Neural cell (in vitro differentiated cells): ENCODE results near the gene NINL. TPM values are rescaled to one million over a fixed set of nuclear protein-coding genes. Genes with fewer than 3 reads are reported as not detected.
A peak's percentile ranks its signal among the peaks of the same experiment; 100 is the strongest.

ENCODE experiments used
- H2AFZ ChIP-seq: fragments of 200-600, 300-800 bp; sonication (generic), shearing (Covaris generic); 2 replicates; pipeline ENCODE4 v1.6.0; 2014; ENCODE audit warnings: low read depth, mild to moderate bottlenecking, antibody characterized with exemption, low read length, moderate library complexity
- H3F3A ChIP-seq: fragments of 200-600 bp; shearing (Covaris generic); 2 replicates; pipeline ENCODE4 v1.6.1; 2016; ENCODE audit warnings: mild to moderate bottlenecking, moderate library complexity, mixed read lengths, antibody characterized with exemption, low read length; ENCODE audit not compliant: insufficient read depth, poor library complexity, severe bottlenecking
- H3K27ac ChIP-seq: fragments of 200-600, 300-800 bp; sonication (generic), shearing (Covaris generic); 2 replicates; pipeline ENCODE4 v1.5.1; 2014; ENCODE audit warnings: mild to moderate bottlenecking, low read length, moderate library complexity
- H3K27me3 ChIP-seq: fragments of 300-800, 200-600 bp; sonication (generic), shearing (Covaris generic); 2 replicates; pipeline ENCODE4 v1.6.0; 2014; ENCODE audit warnings: mild to moderate bottlenecking, low read depth, low read length, moderate library complexity; ENCODE audit not compliant: insufficient read depth
- H3K36me3 ChIP-seq: fragments of 300-800, 200-600 bp; sonication (generic), shearing (Covaris generic); 2 replicates; pipeline ENCODE4 v1.5.1; 2014; ENCODE audit warnings: mild to moderate bottlenecking, antibody characterized with exemption, low read length, moderate library complexity; ENCODE audit not compliant: insufficient read depth
- H3K4me2 ChIP-seq: fragments of 300-800, 200-600 bp; sonication (generic), shearing (Covaris generic); 2 replicates; pipeline ENCODE4 v1.6.0; 2014; ENCODE audit warnings: mild to moderate bottlenecking, low read length
- H3K4me3 ChIP-seq: fragments of 300-800, 200-600 bp; sonication (generic), shearing (Covaris generic); 2 replicates; pipeline ENCODE4 v1.5.1; 2014; ENCODE audit warnings: mild to moderate bottlenecking, low read length, moderate library complexity
- H3K79me2 ChIP-seq: fragments of 200-600 bp; shearing (Covaris generic); replicated peaks from 2 replicates; pipeline ENCODE4 v1.6.0; 2014; ENCODE audit warnings: mild to moderate bottlenecking, low read length, moderate library complexity; ENCODE audit not compliant: insufficient read depth
- H3K9ac ChIP-seq: fragments of 300-800, 200-600 bp; sonication (generic), shearing (Covaris generic); 2 replicates; pipeline ENCODE4 v1.6.1; 2016; ENCODE audit warnings: mild to moderate bottlenecking, low read length, mixed read lengths
- H3K9me2 ChIP-seq: fragments of 200-600 bp; shearing (Covaris generic); 2 replicates; pipeline ENCODE4 v1.6.1; 2016; ENCODE audit warnings: mild to moderate bottlenecking, low read length, mixed read lengths; ENCODE audit not compliant: insufficient read depth
- H3K9me3 ChIP-seq: fragments of 200-600, 300-800 bp; sonication (generic), shearing (Covaris generic); 2 replicates; pipeline ENCODE4 v1.6.1; 2016; ENCODE audit warnings: mild to moderate bottlenecking, mixed run types, low read length, moderate library complexity, mixed read lengths
- H4K20me1 ChIP-seq: fragments of 200-600 bp; shearing (Covaris generic); 2 replicates; pipeline ENCODE4 v1.6.1; 2016; ENCODE audit warnings: mild to moderate bottlenecking, mixed run types; ENCODE audit not compliant: insufficient read depth
- EP300 ChIP-seq: fragments of 450-650 bp; conservative IDR thresholded peaks from 2 replicates; pipeline ENCODE4 v1.6.1; 2014; ENCODE audit warnings: antibody characterized with exemption, mild to moderate bottlenecking, moderate library complexity; ENCODE audit not compliant: poor library complexity, severe bottlenecking
- EZH2 ChIP-seq: fragments of 200-600, 300-800 bp; shearing (Covaris generic), sonication (generic); IDR thresholded peaks from 2 replicates; pipeline ENCODE4 v1.6.1; 2014; ENCODE audit warnings: antibody characterized with exemption, low read length, borderline replicate concordance, mild to moderate bottlenecking; ENCODE audit not compliant: insufficient read depth, poor library complexity, severe bottlenecking
- MXI1 ChIP-seq: fragments of 450-650 bp; conservative IDR thresholded peaks from 2 replicates; pipeline ENCODE4 v1.6.1; 2014; ENCODE audit warnings: antibody characterized with exemption, mild to moderate bottlenecking; ENCODE audit not compliant: poor library complexity, severe bottlenecking
- POLR2AphosphoS5 ChIP-seq: IDR thresholded peaks from 2 replicates; pipeline ENCODE4 v1.6.1; 2012
- RAD21 ChIP-seq: fragments of 450-650 bp; conservative IDR thresholded peaks from 2 replicates; pipeline ENCODE4 v1.6.1; 2014; ENCODE audit warnings: antibody characterized with exemption, mild to moderate bottlenecking, moderate library complexity
- SMC3 ChIP-seq: fragments of 450-650 bp; conservative IDR thresholded peaks from 2 replicates; pipeline ENCODE4 v1.6.1; 2014; ENCODE audit warnings: antibody characterized with exemption, mild to moderate bottlenecking, moderate library complexity; ENCODE audit not compliant: poor library complexity
- TAF1 ChIP-seq: IDR thresholded peaks from 2 replicates; pipeline ENCODE4 v1.6.1; 2012; ENCODE audit warnings: low read depth
- polyA plus RNA-seq: library from polyadenylated mRNA; depleted of rRNA; stranded (reverse); fragments of >200 nt; gene quantifications from 2 replicates; pipeline ENCODE4 v1.2.3, GENCODE V29; 2014
- TF ChIP-seq, protein P1 (sequence below): IDR thresholded peaks from 2 replicates; pipeline ENCODE4 v1.6.1; 2012; ENCODE audit warnings: borderline replicate concordance
- TF ChIP-seq, protein P2 (sequence below): fragments of 450-650 bp; IDR thresholded peaks from 2 replicates; pipeline ENCODE4 v1.5.1; 2014; ENCODE audit warnings: antibody characterized with exemption, mild to moderate bottlenecking, moderate library complexity; ENCODE audit not compliant: poor library complexity, severe bottlenecking

Gene NINL
- polyA plus RNA-seq, 1 donor from 2014 or later: 49.6 TPM

DNA sequence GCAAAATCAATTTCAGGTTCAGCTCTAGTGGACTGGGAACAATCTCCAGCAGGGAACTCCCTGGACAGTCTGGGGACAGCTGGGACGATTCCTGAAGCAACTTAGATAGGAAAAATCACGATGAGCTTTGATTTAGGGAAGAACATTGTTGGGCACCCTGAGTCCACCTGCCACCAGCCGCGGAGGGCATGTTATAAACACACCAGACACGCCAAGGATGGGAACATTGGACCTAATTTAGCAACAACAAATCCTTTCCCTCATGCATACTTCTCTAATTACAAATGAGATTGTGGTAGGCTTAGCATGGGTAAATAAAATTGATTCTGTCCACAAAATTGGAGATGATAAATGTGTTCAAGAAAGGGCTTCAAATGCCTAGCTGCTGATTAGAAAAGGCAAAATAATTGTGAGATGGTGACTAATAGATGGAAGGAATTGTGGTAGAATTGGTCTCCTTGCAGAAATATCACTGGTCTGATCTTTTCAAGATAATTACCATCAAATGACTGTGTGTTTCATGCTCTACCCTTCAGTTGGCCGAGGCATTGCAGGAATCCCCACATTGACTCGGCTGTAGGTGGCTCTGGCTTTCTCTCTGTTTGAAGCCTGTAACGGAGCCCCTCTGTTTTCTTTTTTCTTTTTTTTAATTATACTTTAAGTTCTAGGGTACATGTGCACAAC lies 44.6 kb upstream of the NINL start:
- TF ChIP-seq TAF1: no peak

GRCh38 chr20:25626779-25627178 lies 41.4 kb upstream of the NINL start:
- Histone ChIP-seq H3K4me2 (no peak overlapping the region), H2AFZ (no peak overlapping the region), H3K79me2 (no peaks in the 10 kb centered on the region), H3K36me3 (no peaks in the 10 kb centered on the region), H3K4me3 (no peak overlapping the region), H4K20me1 (no peaks in the 10 kb centered on the region), H3F3A (no peaks in the 10 kb centered on the region), H3K27ac (no peak overlapping the region), H3K9me2 (no peaks in the 10 kb centered on the region), H3K9ac (no peak overlapping the region), H3K9me3 (no peaks in the 10 kb centered on the region), H3K27me3 (no peaks in the 10 kb centered on the region)
- no peak for TF ChIP-seq RAD21
- no peak for TF ChIP-seq POLR2AphosphoS5
- TF ChIP-seq EP300: no peak
- no peak for TF ChIP-seq EZH2

More for the DNA sequence above, 44.6 kb upstream of the NINL start:
- no peaks in the 10 kb centered on the region for H4K20me1 ChIP-seq
- no peak overlapping the region for H3K4me2 ChIP-seq
- H3K79me2 ChIP-seq: no peaks in the 10 kb centered on the region
- H2AFZ ChIP-seq: no peak overlapping the region
- no peak overlapping the region for H3K4me3 ChIP-seq
- H3K9me3 ChIP-seq: no peaks in the 10 kb centered on the region
- H3F3A ChIP-seq: no peaks in the 10 kb centered on the region
- no peaks in the 10 kb centered on the region for H3K36me3 ChIP-seq
- no peaks in the 10 kb centered on the region for H3K27me3 ChIP-seq
- H3K27ac ChIP-seq: no peak overlapping the region
- H3K9ac ChIP-seq: no peak overlapping the region
- H3K9me2 ChIP-seq: no peaks in the 10 kb centered on the region

DNA sequence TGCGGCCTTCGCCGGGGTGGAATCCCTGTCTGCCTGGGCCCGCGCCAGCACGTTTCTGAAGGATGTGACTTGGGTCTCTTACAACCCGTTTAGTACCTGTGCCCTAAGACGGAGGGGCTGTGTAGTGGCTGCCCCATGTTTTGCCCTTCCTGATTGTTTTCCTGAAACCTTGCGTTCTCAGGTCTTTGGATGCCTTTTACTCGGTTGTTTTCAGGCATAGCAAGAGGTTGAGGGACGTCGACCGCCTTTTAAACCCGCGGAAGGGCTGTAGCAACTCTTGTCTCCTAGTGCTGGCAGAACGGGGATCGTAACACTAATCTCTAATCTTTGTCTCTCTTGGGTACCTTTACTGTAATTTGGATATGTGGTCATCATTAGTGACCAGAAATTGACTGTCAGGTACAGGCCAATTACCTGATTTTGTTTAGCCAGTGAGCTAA lies 39.2 kb upstream of the NINL start:
- Histone ChIP-seq H2AFZ (peak overlapping the region; percentile 99), H3K79me2 (no peaks in the 10 kb centered on the region), H3K27ac (peak overlapping the region; percentile 86)

GRCh38 chr20:25623736-25624499 lies 38.6 kb upstream of the NINL start, which contains the start of gene NANP:
Gene NANP (minus strand): TSS chr20:25624014. CDS start chr20:25623948, 66 bp downstream.
- Histone ChIP-seq H4K20me1 (no peaks in the 10 kb centered on the region), H2AFZ (peak within 1 kb of the TSS; percentile 99), H3K4me3 (peak within 1 kb of the TSS; percentile 99), H3K79me2 (no peaks in the 10 kb centered on the region), H3K9me2 (no peaks in the 10 kb centered on the region), H3F3A (no peaks in the 10 kb centered on the region), H3K27ac (peak within 1 kb of the TSS; percentile 86), H3K27me3 (no peaks in the 10 kb centered on the region), H3K9me3 (no peaks in the 10 kb centered on the region), H3K4me2 (peak within 1 kb of the TSS; percentile 76), H3K9ac (peak within 1 kb of the TSS; percentile 87), H3K36me3 (no peaks in the 10 kb centered on the region)
- peak; percentile 66 for TF ChIP-seq TAF1
- TF ChIP-seq, protein P1, sequence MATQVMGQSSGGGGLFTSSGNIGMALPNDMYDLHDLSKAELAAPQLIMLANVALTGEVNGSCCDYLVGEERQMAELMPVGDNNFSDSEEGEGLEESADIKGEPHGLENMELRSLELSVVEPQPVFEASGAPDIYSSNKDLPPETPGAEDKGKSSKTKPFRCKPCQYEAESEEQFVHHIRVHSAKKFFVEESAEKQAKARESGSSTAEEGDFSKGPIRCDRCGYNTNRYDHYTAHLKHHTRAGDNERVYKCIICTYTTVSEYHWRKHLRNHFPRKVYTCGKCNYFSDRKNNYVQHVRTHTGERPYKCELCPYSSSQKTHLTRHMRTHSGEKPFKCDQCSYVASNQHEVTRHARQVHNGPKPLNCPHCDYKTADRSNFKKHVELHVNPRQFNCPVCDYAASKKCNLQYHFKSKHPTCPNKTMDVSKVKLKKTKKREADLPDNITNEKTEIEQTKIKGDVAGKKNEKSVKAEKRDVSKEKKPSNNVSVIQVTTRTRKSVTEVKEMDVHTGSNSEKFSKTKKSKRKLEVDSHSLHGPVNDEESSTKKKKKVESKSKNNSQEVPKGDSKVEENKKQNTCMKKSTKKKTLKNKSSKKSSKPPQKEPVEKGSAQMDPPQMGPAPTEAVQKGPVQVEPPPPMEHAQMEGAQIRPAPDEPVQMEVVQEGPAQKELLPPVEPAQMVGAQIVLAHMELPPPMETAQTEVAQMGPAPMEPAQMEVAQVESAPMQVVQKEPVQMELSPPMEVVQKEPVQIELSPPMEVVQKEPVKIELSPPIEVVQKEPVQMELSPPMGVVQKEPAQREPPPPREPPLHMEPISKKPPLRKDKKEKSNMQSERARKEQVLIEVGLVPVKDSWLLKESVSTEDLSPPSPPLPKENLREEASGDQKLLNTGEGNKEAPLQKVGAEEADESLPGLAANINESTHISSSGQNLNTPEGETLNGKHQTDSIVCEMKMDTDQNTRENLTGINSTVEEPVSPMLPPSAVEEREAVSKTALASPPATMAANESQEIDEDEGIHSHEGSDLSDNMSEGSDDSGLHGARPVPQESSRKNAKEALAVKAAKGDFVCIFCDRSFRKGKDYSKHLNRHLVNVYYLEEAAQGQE: peak; percentile 64
- TF ChIP-seq, protein P2, sequence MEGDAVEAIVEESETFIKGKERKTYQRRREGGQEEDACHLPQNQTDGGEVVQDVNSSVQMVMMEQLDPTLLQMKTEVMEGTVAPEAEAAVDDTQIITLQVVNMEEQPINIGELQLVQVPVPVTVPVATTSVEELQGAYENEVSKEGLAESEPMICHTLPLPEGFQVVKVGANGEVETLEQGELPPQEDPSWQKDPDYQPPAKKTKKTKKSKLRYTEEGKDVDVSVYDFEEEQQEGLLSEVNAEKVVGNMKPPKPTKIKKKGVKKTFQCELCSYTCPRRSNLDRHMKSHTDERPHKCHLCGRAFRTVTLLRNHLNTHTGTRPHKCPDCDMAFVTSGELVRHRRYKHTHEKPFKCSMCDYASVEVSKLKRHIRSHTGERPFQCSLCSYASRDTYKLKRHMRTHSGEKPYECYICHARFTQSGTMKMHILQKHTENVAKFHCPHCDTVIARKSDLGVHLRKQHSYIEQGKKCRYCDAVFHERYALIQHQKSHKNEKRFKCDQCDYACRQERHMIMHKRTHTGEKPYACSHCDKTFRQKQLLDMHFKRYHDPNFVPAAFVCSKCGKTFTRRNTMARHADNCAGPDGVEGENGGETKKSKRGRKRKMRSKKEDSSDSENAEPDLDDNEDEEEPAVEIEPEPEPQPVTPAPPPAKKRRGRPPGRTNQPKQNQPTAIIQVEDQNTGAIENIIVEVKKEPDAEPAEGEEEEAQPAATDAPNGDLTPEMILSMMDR: peak; percentile 36
- no peak for TF ChIP-seq EZH2
- peak; percentile 80 for TF ChIP-seq MXI1
- peak; percentile 16 for TF ChIP-seq RAD21
- TF ChIP-seq SMC3: no peak
- TF ChIP-seq POLR2AphosphoS5: peak; percentile 84

More for the DNA sequence above, 39.2 kb upstream of the NINL start:
- peak overlapping the region; percentile 99 for H3K4me3 ChIP-seq
- no peaks in the 10 kb centered on the region for H3K36me3 ChIP-seq
- no peaks in the 10 kb centered on the region for H3K9me3 ChIP-seq
- no peaks in the 10 kb centered on the region for H3F3A ChIP-seq
- H3K9me2 ChIP-seq: no peaks in the 10 kb centered on the region
- no peak for TF ChIP-seq TAF1
- H3K4me2 ChIP-seq: peak overlapping the region; percentile 62
- no peaks in the 10 kb centered on the region for H3K27me3 ChIP-seq
- H4K20me1 ChIP-seq: no peaks in the 10 kb centered on the region
- H3K9ac ChIP-seq: peak overlapping the region; percentile 87
